Measurements from ENCODE around the gene ELL2. TPM values are rescaled to one million over a fixed set of nuclear protein-coding genes. Genes with fewer than 3 reads are reported as not detected.
A peak's percentile ranks its signal among the peaks of the same experiment; 100 is the strongest.

Gene ELL2
- total and polyA plus RNA-seq, 2 donors (not counting 1 experiment from before 2014, with no cell fraction given), result 7.2 to 27.0 TPM

DNA sequence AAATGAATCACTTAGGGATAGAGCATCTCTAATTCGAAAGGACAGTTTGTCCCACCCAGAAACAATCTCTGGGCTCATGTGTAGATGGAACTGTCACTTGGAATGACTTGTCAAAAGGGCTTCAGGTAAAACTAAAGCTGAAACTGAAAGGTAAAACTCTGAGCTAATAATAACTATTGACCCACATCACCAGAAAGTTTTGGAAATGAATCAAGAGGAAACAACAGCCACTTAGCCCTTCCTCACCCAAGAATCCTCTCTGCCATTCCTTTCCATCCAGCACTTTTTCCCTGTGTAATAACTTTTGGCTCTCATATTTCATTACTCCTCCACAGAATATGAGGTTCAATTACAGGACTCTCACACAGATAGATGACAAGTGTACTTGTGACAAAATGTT, 125.1 kb downstream of the ELL2 start:
- no peaks in the 10 kb centered on the region for H3K27me3 Mint-ChIP-seq
- H3K79me2 ChIP-seq (ENCODE audit: control insufficient read depth, insufficient read depth, low read length), result no peaks in the 10 kb centered on the region
- no peak for DNase-seq
- no peaks in the 10 kb centered on the region for H3K9me3 Mint-ChIP-seq (ENCODE audit: insufficient read depth)
- peak overlapping the region; percentile 81 for H3K4me2 ChIP-seq (replicated peaks; ENCODE audit: low read depth, low read length, poor library complexity, severe bottlenecking)
- H3K27ac Mint-ChIP-seq, result peak overlapping the region; percentile 57
- no peak overlapping the region for H2AFZ ChIP-seq (ENCODE audit: insufficient read depth, low read depth, low read length, poor library complexity, severe bottlenecking)
- H3K27ac ChIP-seq (ENCODE audit: low read length in 2 of 2), result peak overlapping the region; percentile 9 to 86
- peaks cover 56% of the 10 kb centered on the region for H3K4me1 Mint-ChIP-seq
- TF ChIP-seq, protein P1, sequence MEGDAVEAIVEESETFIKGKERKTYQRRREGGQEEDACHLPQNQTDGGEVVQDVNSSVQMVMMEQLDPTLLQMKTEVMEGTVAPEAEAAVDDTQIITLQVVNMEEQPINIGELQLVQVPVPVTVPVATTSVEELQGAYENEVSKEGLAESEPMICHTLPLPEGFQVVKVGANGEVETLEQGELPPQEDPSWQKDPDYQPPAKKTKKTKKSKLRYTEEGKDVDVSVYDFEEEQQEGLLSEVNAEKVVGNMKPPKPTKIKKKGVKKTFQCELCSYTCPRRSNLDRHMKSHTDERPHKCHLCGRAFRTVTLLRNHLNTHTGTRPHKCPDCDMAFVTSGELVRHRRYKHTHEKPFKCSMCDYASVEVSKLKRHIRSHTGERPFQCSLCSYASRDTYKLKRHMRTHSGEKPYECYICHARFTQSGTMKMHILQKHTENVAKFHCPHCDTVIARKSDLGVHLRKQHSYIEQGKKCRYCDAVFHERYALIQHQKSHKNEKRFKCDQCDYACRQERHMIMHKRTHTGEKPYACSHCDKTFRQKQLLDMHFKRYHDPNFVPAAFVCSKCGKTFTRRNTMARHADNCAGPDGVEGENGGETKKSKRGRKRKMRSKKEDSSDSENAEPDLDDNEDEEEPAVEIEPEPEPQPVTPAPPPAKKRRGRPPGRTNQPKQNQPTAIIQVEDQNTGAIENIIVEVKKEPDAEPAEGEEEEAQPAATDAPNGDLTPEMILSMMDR (IDR thresholded peaks at IDR 0.05), result no peak
- no peak for TF ChIP-seq EZH2 (IDR thresholded peaks at IDR 0.05; ENCODE audit: borderline replicate concordance, insufficient read depth, low read depth, low read length, poor library complexity, severe bottlenecking)
- no peaks in the 10 kb centered on the region for H3K9me3 ChIP-seq (ENCODE audit: control extremely low read depth in 1 of 3, control insufficient read depth in 2 of 3, insufficient read depth in 1 of 3, low read length in 2 of 3)
- intact Hi-C loops (cut with micrococcal nuclease), result no loop called here
- H3K4me1 ChIP-seq (ENCODE audit: control insufficient read depth in 2 of 2, insufficient read depth in 2 of 2, low read length in 2 of 2), result peaks cover 29 to 32% of the 10 kb centered on the region in 2 donors
- no peak overlapping the region for H3K4me3 ChIP-seq (ENCODE audit: control extremely low read depth in 1 of 5, extremely low read depth in 1 of 5, insufficient read depth in 1 of 5, low read depth in 2 of 5, low read length in 4 of 5)
- no peaks in the 10 kb centered on the region for H3K36me3 ChIP-seq (replicated peaks in 1 of 2; ENCODE audit: control extremely low read depth in 1 of 2, control insufficient read depth in 1 of 2, extremely low read depth in 1 of 2, insufficient read depth in 2 of 2, low read length in 1 of 2)
- WGBS (ENCODE audit: insufficient coverage), result 80% methylated on average over 1 of the region's 1 CpG
- no peaks in the 10 kb centered on the region for H4K20me1 ChIP-seq (ENCODE audit: control insufficient read depth, insufficient read depth, low read length, poor library complexity, severe bottlenecking)
- H3K9ac ChIP-seq (ENCODE audit: low read length), result no peak overlapping the region
- ChIA-PET CTCF (interaction anchor here (1.1 to 22.8 kb wide), 6 partner anchors 11 to 172 kb away, joined by 3 to 748 read pairs (median 7); partner anchors contain the start of gene GLRX), POLR2A (interaction anchor here (0.6 to 0.9 kb wide), 2 partner anchors 20 to 276 kb away, joined by 3 read pairs; no protein-coding TSS in a partner anchor)
- H3K27me3 ChIP-seq (replicated peaks in 1 of 4; ENCODE audit: control extremely low read depth in 1 of 4, control insufficient read depth in 3 of 4, insufficient read depth in 4 of 4, low read length in 3 of 4), result no peaks in the 10 kb centered on the region
- ATAC-seq (ENCODE audit: low read depth), result no peak
- no peak overlapping the region for H3K4me3 Mint-ChIP-seq

- no peaks in the 10 kb centered on the region for H4K20me1 ChIP-seq (ENCODE audit: control insufficient read depth, insufficient read depth, low read length, poor library complexity, severe bottlenecking)
- no peaks in the 10 kb centered on the region for H3K27me3 ChIP-seq (replicated peaks in 1 of 4; ENCODE audit: control extremely low read depth in 1 of 4, control insufficient read depth in 3 of 4, insufficient read depth in 4 of 4, low read length in 3 of 4)
- Mint-ChIP-seq H3K27me3 (no peaks in the 10 kb centered on the region), H3K4me3 (peak overlapping the region; percentile 75), H3K4me1 (peaks cover 51% of the 10 kb centered on the region), H3K9me3 (ENCODE audit: insufficient read depth) (no peaks in the 10 kb centered on the region), H3K27ac (peak overlapping the region; percentile 91)
- peaks cover 24 to 26% of the 10 kb centered on the region in 2 donors for H3K4me1 ChIP-seq (ENCODE audit: control insufficient read depth in 2 of 2, insufficient read depth in 2 of 2, low read length in 2 of 2)
- peak overlapping the region; percentile 57 for H3K9ac ChIP-seq (ENCODE audit: low read length)
- peak overlapping the region; percentile 86 for H2AFZ ChIP-seq (ENCODE audit: insufficient read depth, low read depth, low read length, poor library complexity, severe bottlenecking)
- H3K27ac ChIP-seq (ENCODE audit: low read length in 2 of 2), result peak overlapping the region; percentile 60 to 86
- no peaks in the 10 kb centered on the region for H3K9me3 ChIP-seq (ENCODE audit: control extremely low read depth in 1 of 3, control insufficient read depth in 2 of 3, insufficient read depth in 1 of 3, low read length in 2 of 3)
- ATAC-seq (ENCODE audit: low read depth), result no peak
- intact Hi-C loops (cut with micrococcal nuclease), result loop anchor here (1.0 to 2.0 kb wide), 4 partner anchors 11 to 28 kb away; partner anchors contain the start of gene GLRX
- peak; percentile 35 for DNase-seq
- no peaks in the 10 kb centered on the region for H3K79me2 ChIP-seq (ENCODE audit: control insufficient read depth, insufficient read depth, low read length)
- ChIA-PET CTCF (interaction anchor here (0.7 to 22.8 kb wide), 8 partner anchors 8 to 604 kb away, joined by 3 to 748 read pairs (median 6); partner anchors contain the start of gene GLRX), POLR2A (interaction anchor here (0.9 kb wide), 1 partner anchor 19 kb away, joined by 3 read pairs; no protein-coding TSS in a partner anchor)
- peak overlapping the region; percentile 30 to 82 (median 67) for H3K4me3 ChIP-seq (ENCODE audit: control extremely low read depth in 1 of 5, extremely low read depth in 1 of 5, insufficient read depth in 1 of 5, low read depth in 2 of 5, low read length in 4 of 5)
- H3K36me3 ChIP-seq (replicated peaks in 1 of 2; ENCODE audit: control extremely low read depth in 1 of 2, control insufficient read depth in 1 of 2, extremely low read depth in 1 of 2, insufficient read depth in 2 of 2, low read length in 1 of 2), result no peaks in the 10 kb centered on the region
- TF ChIP-seq, protein P1 (IDR thresholded peaks at IDR 0.05), result no peak
- no peak for TF ChIP-seq EZH2 (IDR thresholded peaks at IDR 0.05; ENCODE audit: borderline replicate concordance, insufficient read depth, low read depth, low read length, poor library complexity, severe bottlenecking)
- WGBS (ENCODE audit: insufficient coverage), result 6% methylated on average over 8 of the region's 10 CpGs
- peak overlapping the region; percentile 81 for H3K4me2 ChIP-seq (replicated peaks; ENCODE audit: low read depth, low read length, poor library complexity, severe bottlenecking)
These were observed 125.8 kb downstream of the ELL2 start for GRCh38 chr5:95835682-95836385.
